Stimulated activated memory B cell treated with anti-CD40 and anti-IgM and Interleukin-4, amounts not matched to agents 10 μg/mL and 1 μg/mL and 100 μg/mL, for 72 hours (primary cell): ENCODE results near the gene KIF26A.
A peak's percentile ranks its signal among the peaks of the same experiment; 100 is the strongest.
"Not testable (repeated sequence)": the region's sequence is repeated elsewhere in the genome, so short reads cannot be mapped to it uniquely, and the experiment has no call there.

Source experiments
- ATAC-seq: fragments of 150-1000 bp; cut with Tn5 transposase; 2 replicates; pipeline ENCODE4 v1.10.0; 2021
- H3K27ac Mint-ChIP-seq: one replicate; pipeline ENCODE4 v1.8.0; 2022; ENCODE audit warnings: mild to moderate bottlenecking, mixed read lengths
- H3K27me3 Mint-ChIP-seq: one replicate; pipeline ENCODE4 v1.8.0; 2022; ENCODE audit warnings: mixed read lengths
- H3K36me3 Mint-ChIP-seq: one replicate; pipeline ENCODE4 v1.8.0; 2022; ENCODE audit warnings: mixed read lengths
- H3K4me1 Mint-ChIP-seq: one replicate; pipeline ENCODE4 v1.8.0; 2022; ENCODE audit warnings: mixed read lengths
- H3K4me3 Mint-ChIP-seq: one replicate; pipeline ENCODE4 v1.8.0; 2022; ENCODE audit warnings: mild to moderate bottlenecking, moderate library complexity, mixed read lengths
- H3K9me3 Mint-ChIP-seq: one replicate; pipeline ENCODE4 v1.8.0; 2022; ENCODE audit warnings: mixed read lengths

KIF26A gene

GRCh38 chr14:104209071-104209470, 70.7 kb downstream of the KIF26A start:
- H3K27ac Mint-ChIP-seq, ATAC-seq, H3K4me1 Mint-ChIP-seq, H3K9me3 Mint-ChIP-seq, H3K4me3 Mint-ChIP-seq, H3K36me3 Mint-ChIP-seq: not testable (repeated sequence)
- H3K27me3 Mint-ChIP-seq = peaks cover 40% of the 10 kb centered on the region

- Mint-ChIP-seq H3K9me3 (peaks cover 6% of the 10 kb centered on the region), H3K27me3 (peaks cover 44% of the 10 kb centered on the region), H3K36me3 (no peaks in the 10 kb centered on the region), H3K4me1 (no peaks in the 10 kb centered on the region), H3K27ac (no peak overlapping the region), H3K4me3 (no peak overlapping the region)
- ATAC-seq = no peak
Measured at GRCh38 chr14:104209985-104210816, 71.8 kb downstream of the KIF26A start.

- Mint-ChIP-seq H3K4me3 (no peak overlapping the region), H3K27ac (no peak overlapping the region), H3K27me3 (peaks cover 44% of the 10 kb centered on the region), H3K36me3 (no peaks in the 10 kb centered on the region), H3K9me3 (peaks cover 11% of the 10 kb centered on the region), H3K4me1 (no peaks in the 10 kb centered on the region)
- no peak for ATAC-seq
Measured at GRCh38 chr14:104210817-104211195, 72.4 kb downstream of the KIF26A start.

GRCh38 chr14:104211215-104211614, 72.8 kb downstream of the KIF26A start:
- Mint-ChIP-seq H3K27ac (no peak overlapping the region), H3K9me3 (peaks cover 11% of the 10 kb centered on the region), H3K36me3 (no peaks in the 10 kb centered on the region), H3K4me3 (no peak overlapping the region), H3K4me1 (no peaks in the 10 kb centered on the region), H3K27me3 (peaks cover 44% of the 10 kb centered on the region)
- no peak for ATAC-seq

- Mint-ChIP-seq H3K9me3 (peaks cover 11% of the 10 kb centered on the region), H3K27me3 (peaks cover 44% of the 10 kb centered on the region), H3K27ac (no peak overlapping the region), H3K36me3 (no peaks in the 10 kb centered on the region), H3K4me3 (no peak overlapping the region), H3K4me1 (no peaks in the 10 kb centered on the region)
- no peak for ATAC-seq
Measured at GRCh38 chr14:104211741-104212140, 73.4 kb downstream of the KIF26A start.

- no peaks in the 10 kb centered on the region for H3K4me1 Mint-ChIP-seq
- no peaks in the 10 kb centered on the region for H3K36me3 Mint-ChIP-seq
- peaks cover 11% of the 10 kb centered on the region for H3K9me3 Mint-ChIP-seq
- no peak overlapping the region for H3K4me3 Mint-ChIP-seq
- ATAC-seq = peak; percentile 42
- H3K27me3 Mint-ChIP-seq = peaks cover 44% of the 10 kb centered on the region
- no peak overlapping the region for H3K27ac Mint-ChIP-seq
Measured at GRCh38 chr14:104212206-104213095, 74.1 kb downstream of the KIF26A start.

GRCh38 chr14:104213301-104214034, 75.1 kb downstream of the KIF26A start:
- Mint-ChIP-seq H3K27ac (no peak overlapping the region), H3K36me3 (no peaks in the 10 kb centered on the region), H3K27me3 (peaks cover 44% of the 10 kb centered on the region), H3K4me3 (no peak overlapping the region), H3K4me1 (no peaks in the 10 kb centered on the region), H3K9me3 (peaks cover 11% of the 10 kb centered on the region)
- no peak for ATAC-seq

GRCh38 chr14:104214431-104215218, 76.2 kb downstream of the KIF26A start:
- no peak for ATAC-seq
- no peaks in the 10 kb centered on the region for H3K4me1 Mint-ChIP-seq
- peaks cover 11% of the 10 kb centered on the region for H3K9me3 Mint-ChIP-seq
- H3K4me3 Mint-ChIP-seq = no peak overlapping the region
- no peaks in the 10 kb centered on the region for H3K36me3 Mint-ChIP-seq
- H3K27ac Mint-ChIP-seq = no peak overlapping the region
- H3K27me3 Mint-ChIP-seq = peaks cover 44% of the 10 kb centered on the region

GRCh38 chr14:104215706-104216334, 77.4 kb downstream of the KIF26A start:
- no peak for ATAC-seq
- H3K27me3 Mint-ChIP-seq = peaks cover 45% of the 10 kb centered on the region
- H3K36me3 Mint-ChIP-seq = no peaks in the 10 kb centered on the region
- H3K4me3 Mint-ChIP-seq = no peak overlapping the region
- no peaks in the 10 kb centered on the region for H3K4me1 Mint-ChIP-seq
- H3K9me3 Mint-ChIP-seq = peaks cover 11% of the 10 kb centered on the region
- H3K27ac Mint-ChIP-seq = no peak overlapping the region

GRCh38 chr14:104216457-104216856, 78.1 kb downstream of the KIF26A start:
- H3K4me1 Mint-ChIP-seq = no peaks in the 10 kb centered on the region
- no peaks in the 10 kb centered on the region for H3K36me3 Mint-ChIP-seq
- H3K4me3 Mint-ChIP-seq = no peak overlapping the region
- ATAC-seq = no peak
- H3K27me3 Mint-ChIP-seq = peaks cover 46% of the 10 kb centered on the region
- no peak overlapping the region for H3K27ac Mint-ChIP-seq
- peaks cover 11% of the 10 kb centered on the region for H3K9me3 Mint-ChIP-seq

- Mint-ChIP-seq H3K9me3 (peaks cover 11% of the 10 kb centered on the region), H3K27ac (no peak overlapping the region), H3K4me1 (no peaks in the 10 kb centered on the region), H3K4me3 (no peak overlapping the region), H3K27me3 (peaks cover 46% of the 10 kb centered on the region), H3K36me3 (no peaks in the 10 kb centered on the region)
- ATAC-seq = no peak
Measured at GRCh38 chr14:104217486-104218360, 79.3 kb downstream of the KIF26A start.

GRCh38 chr14:104218361-104219180, 80.2 kb downstream of the KIF26A start:
- no peak for ATAC-seq
- H3K4me3 Mint-ChIP-seq = no peak overlapping the region
- H3K36me3 Mint-ChIP-seq = no peaks in the 10 kb centered on the region
- H3K27me3 Mint-ChIP-seq = peaks cover 46% of the 10 kb centered on the region
- no peak overlapping the region for H3K27ac Mint-ChIP-seq
- H3K9me3 Mint-ChIP-seq = peaks cover 11% of the 10 kb centered on the region
- no peaks in the 10 kb centered on the region for H3K4me1 Mint-ChIP-seq

- Mint-ChIP-seq H3K4me3 (no peak overlapping the region), H3K9me3 (peaks cover 8% of the 10 kb centered on the region), H3K27ac (no peak overlapping the region), H3K27me3 (peaks cover 50% of the 10 kb centered on the region), H3K4me1 (peaks cover 8% of the 10 kb centered on the region), H3K36me3 (no peaks in the 10 kb centered on the region)
- ATAC-seq = no peak
Measured at GRCh38 chr14:104219731-104220214, 81.4 kb downstream of the KIF26A start.
